H1 (cell line): ENCODE results near the gene B3GAT1. TPM values are rescaled to one million over a fixed set of nuclear protein-coding genes. Genes with fewer than 3 reads are reported as not detected.

Experiments used
- CHD7 ChIP-seq: fragments of 300-600 bp; sonication (generic); IDR thresholded peaks from 2 replicates; pipeline ENCODE4 v1.7.1; 2012; ENCODE audit warnings: low read length, moderate library complexity, mild to moderate bottlenecking, inconsistent platforms; ENCODE audit not compliant: insufficient replicate concordance
- E2F6 ChIP-seq: IDR thresholded peaks from 2 replicates; pipeline ENCODE4 v1.6.1; 2012; ENCODE audit warnings: inconsistent platforms
- polyA plus RNA-seq, 7 experiments: library from polyadenylated mRNA; depleted of rRNA in 3 of 7; stranded (reverse) in 5 of 7; unstranded in 2 of 7; fragments of >200 nt in 5 of 7; fragments of 200-250 nt in 2 of 7; gene quantifications; 1 replicate in 5 of 7; 2 replicates in 1 of 7; 4 replicates in 1 of 7; pipeline versions ENCODE4 v1.2.1 to v1.2.3, GENCODE V29; 2011 to 2013; ENCODE audit warnings: missing spikeins in 2 of 7, mixed read lengths in 2 of 7
- total RNA-seq: library from RNA; stranded (reverse); fragmentation: NEBNext Ultra II Directional; extraction: Animal tissue kit (Norgen Biotek cat#: 25700); gene quantifications from 2 replicates; pipeline ENCODE4 v1.2.1, GENCODE V29; 2021

B3GAT1 gene
- total and polyA plus RNA-seq, 2 of the 8 experiments (the other 6 are each of a cell fraction or from before 2014, with no cell fraction given): 19.7 to 32.4 TPM

GRCh38 chr11:134332782-134333181, 79.3 kb downstream of the B3GAT1 start (continued):
- TF ChIP-seq CHD7 (no peak), E2F6 (no peak)
